H1 (cell line): Measurements from ENCODE around the gene KDELR1. TPM values are rescaled to one million over a fixed set of nuclear protein-coding genes. Genes with fewer than 3 reads are reported as not detected.

Source experiments
- CTCF ChIA-PET: fragments of 300-600 bp; sonication (Branson Sonifier 250); formaldehyde crosslinking; loops from one replicate; lab custom pipeline; 2021; ENCODE audit not compliant: partially characterized antibody; lab: Charles Lee
- POLR2A ChIA-PET: fragments of 300-600 bp; sonication (Branson Sonifier 250); formaldehyde crosslinking; loops from one replicate; lab custom pipeline; 2021; ENCODE audit warnings: inconsistent platforms; ENCODE audit not compliant: partially characterized antibody; lab: Charles Lee
- DNase-seq, 2 experiments: peaks; one replicate each; pipeline versions ENCODE4 v3.0.0 to v3.0.0-alpha.2; 2010 to 2022; ENCODE audit warnings: low spot score in 2 of 2, low read depth in 1 of 2, mixed read lengths in 1 of 2
- FAIRE-seq: peaks from 2 replicates; lab custom pipeline; 2011; peaks lifted over from hg19 to GRCh38; lab: Jason Lieb, UNC
- H2AFZ ChIP-seq: 2 replicates; pipeline ENCODE4 v1.8.1; 2012; ENCODE audit warnings: low read length, inconsistent platforms
- H2AK5ac ChIP-seq: 2 replicates; pipeline ENCODE4 v1.6.1; 2013; ENCODE audit warnings: low read depth, low read length
- H2BK120ac ChIP-seq: replicated peaks from 2 replicates; pipeline ENCODE3; 2013; ENCODE audit warnings: low read depth, low read length, inconsistent platforms
- H2BK12ac ChIP-seq: 2 replicates; pipeline ENCODE4 v1.6.1; 2013; ENCODE audit warnings: low read depth, low read length
- H2BK15ac ChIP-seq: 2 replicates; pipeline ENCODE4 v1.6.1; 2013; ENCODE audit warnings: low read length
- H2BK20ac ChIP-seq: 2 replicates; pipeline ENCODE4 v1.6.1; 2013; ENCODE audit warnings: low read length
- H2BK5ac ChIP-seq: 2 replicates; pipeline ENCODE4 v1.6.1; 2013; ENCODE audit warnings: low read depth, low read length
- H3K14ac ChIP-seq: 2 replicates; pipeline ENCODE4 v1.6.1; 2013; ENCODE audit warnings: inconsistent platforms; ENCODE audit not compliant: insufficient read length
- H3K18ac ChIP-seq: 2 replicates; pipeline ENCODE4 v1.6.1; 2013; ENCODE audit warnings: low read length; ENCODE audit errors: extremely low read depth
- H3K23ac ChIP-seq: 2 replicates; pipeline ENCODE4 v1.6.1; 2013; ENCODE audit warnings: inconsistent platforms; ENCODE audit not compliant: insufficient read length
- H3K23me2 ChIP-seq: 2 replicates; pipeline ENCODE4 v1.6.1; 2013; ENCODE audit warnings: low read depth, low read length
- H3K27ac ChIP-seq: 2 replicates; pipeline ENCODE4 v1.6.1; 2011; ENCODE audit warnings: low read depth, low read length, inconsistent platforms
- H3K27me3 ChIP-seq, 4 experiments: replicated peaks in 1 of 4; 1 replicate in 1 of 4; 2 replicates in 3 of 4; pipeline versions ENCODE4 v1.6.1 to v1.8.1; 2011 to 2013; ENCODE audit warnings: low read length in 3 of 4, mild to moderate bottlenecking in 3 of 4, inconsistent platforms in 2 of 4, mixed read lengths in 2 of 4, moderate library complexity in 1 of 4; ENCODE audit not compliant: control insufficient read depth in 3 of 4, insufficient read depth in 3 of 4; ENCODE audit errors: extremely low read depth in 1 of 4
- H3K36me3 ChIP-seq, 4 experiments: 2 replicates each; pipeline versions ENCODE4 v1.6.1 to v1.8.1; 2011 to 2013; ENCODE audit warnings: mild to moderate bottlenecking in 4 of 4, low read length in 3 of 4, moderate library complexity in 2 of 4, control low read depth in 1 of 4, inconsistent platforms in 1 of 4; ENCODE audit not compliant: insufficient read depth in 4 of 4, control insufficient read depth in 2 of 4
- H3K4ac ChIP-seq: replicated peaks from 2 replicates; pipeline ENCODE3; 2013; ENCODE audit warnings: low read length, low read depth, mixed read lengths, inconsistent platforms; ENCODE audit not compliant: insufficient read length
- H3K4me1 ChIP-seq, 4 experiments: replicated peaks in 1 of 4; 1 replicate in 1 of 4; 2 replicates in 3 of 4; pipeline versions ENCODE4 v1.6.1 to v1.8.1; 2011 to 2013; ENCODE audit warnings: low read length in 3 of 4, inconsistent platforms in 2 of 4, mixed read lengths in 1 of 4; ENCODE audit not compliant: insufficient read depth in 4 of 4, control insufficient read depth in 3 of 4
- H3K4me2 ChIP-seq, 2 experiments: 2 replicates each; pipeline versions ENCODE4 v1.6.1 to v1.8.1; 2011 to 2013; ENCODE audit warnings: low read depth in 2 of 2, low read length in 2 of 2, control low read depth in 1 of 2, inconsistent platforms in 1 of 2, mild to moderate bottlenecking in 1 of 2; ENCODE audit not compliant: insufficient read depth in 1 of 2
- H3K4me3 ChIP-seq, 4 experiments: fragments of 200-600, 300-600 bp in 1 of 4; sonication (generic), shearing (Covaris generic), sonication (Bioruptor Twin) in 1 of 4; 2 replicates each; pipeline versions ENCODE4 v1.5.1 to v1.8.1; 2011 to 2016; ENCODE audit warnings: low read length in 4 of 4, low read depth in 3 of 4, control low read depth in 2 of 4, inconsistent platforms in 2 of 4, mild to moderate bottlenecking in 2 of 4, mixed read lengths in 1 of 4, moderate library complexity in 1 of 4; ENCODE audit not compliant: insufficient read depth in 2 of 4; ENCODE audit errors: extremely low read depth in 1 of 4
- H3K56ac ChIP-seq: replicated peaks from 2 replicates; pipeline ENCODE3; 2013; ENCODE audit warnings: low read depth, mild to moderate bottlenecking, mixed read lengths, low read length, inconsistent platforms; ENCODE audit not compliant: insufficient read length
- H3K79me1 ChIP-seq: 2 replicates; pipeline ENCODE4 v1.6.1; 2013; ENCODE audit warnings: low read depth, low read length, control low read depth
- H3K79me2 ChIP-seq, 2 experiments: 2 replicates each; pipeline versions ENCODE4 v1.6.1 to v1.8.1; 2012 to 2013; ENCODE audit warnings: low read length in 2 of 2, mild to moderate bottlenecking in 2 of 2, inconsistent platforms in 1 of 2; ENCODE audit not compliant: insufficient read depth in 2 of 2, control insufficient read depth in 1 of 2
- H3K9ac ChIP-seq, 4 experiments: replicated peaks in 1 of 4; 1 replicate in 1 of 4; 2 replicates in 3 of 4; pipeline versions ENCODE4 v1.6.1 to v1.8.1; 2011 to 2013; ENCODE audit warnings: low read depth in 3 of 4, low read length in 3 of 4, control low read depth in 2 of 4, mild to moderate bottlenecking in 2 of 4, moderate library complexity in 2 of 4, inconsistent platforms in 1 of 4; ENCODE audit errors: extremely low read depth in 1 of 4
- H3K9me3 ChIP-seq, 2 experiments: 2 replicates each; pipeline versions ENCODE4 v1.6.1 to v1.8.1; 2012 to 2013; ENCODE audit warnings: mild to moderate bottlenecking in 2 of 2, moderate library complexity in 2 of 2, control low read depth in 1 of 2, inconsistent platforms in 1 of 2, low read depth in 1 of 2, low read length in 1 of 2, mixed read lengths in 1 of 2; ENCODE audit not compliant: insufficient read depth in 2 of 2
- H4K20me1 ChIP-seq, 2 experiments: replicated peaks in 1 of 2; 2 replicates each; pipeline versions ENCODE3 to v1.8.1; 2011 to 2013; ENCODE audit warnings: inconsistent platforms in 2 of 2, low read length in 2 of 2, mild to moderate bottlenecking in 1 of 2; ENCODE audit not compliant: insufficient read depth in 2 of 2, control insufficient read depth in 1 of 2
- H4K5ac ChIP-seq: 2 replicates; pipeline ENCODE4 v1.6.1; 2013; ENCODE audit warnings: low read length, low read depth, mixed read lengths, inconsistent platforms; ENCODE audit not compliant: insufficient read length
- H4K8ac ChIP-seq: 2 replicates; pipeline ENCODE4 v1.8.0; 2013; ENCODE audit warnings: mild to moderate bottlenecking, moderate library complexity, low read length, inconsistent platforms; ENCODE audit not compliant: insufficient read depth; ENCODE audit errors: extremely low read depth
- H4K91ac ChIP-seq: replicated peaks from 2 replicates; pipeline ENCODE3; 2013; ENCODE audit warnings: low read length, mixed read lengths, inconsistent platforms; ENCODE audit not compliant: insufficient read length
- EGR1 ChIP-seq: IDR thresholded peaks from 2 replicates; pipeline ENCODE4 v1.6.1; 2011; ENCODE audit warnings: low read depth, low read length, borderline replicate concordance
- PHF8 ChIP-seq: fragments of 200-600 bp; sonication (generic); conservative IDR thresholded peaks from 2 replicates; pipeline ENCODE4 v1.7.1; 2012; ENCODE audit warnings: low read depth, mild to moderate bottlenecking, inconsistent platforms, low read length, moderate library complexity
- POLR2A ChIP-seq, 2 experiments: IDR thresholded peaks; 1 replicate in 1 of 2; 2 replicates in 1 of 2; pipeline ENCODE4 v1.6.1; 2011; ENCODE audit warnings: low read depth in 2 of 2, low read length in 2 of 2, mild to moderate bottlenecking in 2 of 2; ENCODE audit errors: control extremely low read depth in 1 of 2
- POLR2AphosphoS5 ChIP-seq: IDR thresholded peaks from 2 replicates; pipeline ENCODE4 v1.6.1; 2011; ENCODE audit warnings: low read depth, low read length
- POU5F1 ChIP-seq: IDR thresholded peaks from 2 replicates; pipeline ENCODE4 v1.6.1; 2011; ENCODE audit warnings: low read depth, mild to moderate bottlenecking, low read length, moderate library complexity
- SAP30 ChIP-seq: fragments of 300-600 bp; sonication (generic); IDR thresholded peaks from 2 replicates; pipeline ENCODE4 v1.7.1; 2012; ENCODE audit warnings: low read length, moderate library complexity, mild to moderate bottlenecking, inconsistent platforms; ENCODE audit not compliant: insufficient read depth, insufficient replicate concordance
- SRF ChIP-seq: IDR thresholded peaks from 2 replicates; pipeline ENCODE4 v1.6.1; 2011; ENCODE audit warnings: mild to moderate bottlenecking, low read depth, low read length, moderate library complexity
- TAF7 ChIP-seq: optimal IDR thresholded peaks from 2 replicates; pipeline ENCODE3; 2011; ENCODE audit warnings: low read depth, mild to moderate bottlenecking, inconsistent platforms, low read length, moderate library complexity, borderline replicate concordance
- TEAD4 ChIP-seq: IDR thresholded peaks from 2 replicates; pipeline ENCODE4 v1.6.1; 2012; ENCODE audit warnings: low read depth, low read length, inconsistent platforms, mixed read lengths
- YY1 ChIP-seq: IDR thresholded peaks from 2 replicates; pipeline ENCODE4 v1.6.1; 2011; ENCODE audit warnings: low read depth, mild to moderate bottlenecking, low read length
- WGBS, 2 experiments: shearing (Covaris generic) in 1 of 2; methylation state at CpG; one replicate each; pipeline versions ENCODE4 v1.1.6 to v1.1.7; 2013 to 2015; ENCODE audit warnings: low lambda C conversion rate in 2 of 2, mixed read lengths in 2 of 2, inconsistent platforms in 1 of 2, low coverage in 1 of 2, missing lambda C conversion rate in 1 of 2; ENCODE audit not compliant: insufficient replicate concordance in 2 of 2, insufficient coverage in 1 of 2, insufficient read length in 1 of 2; ENCODE audit errors: extremely low coverage in 1 of 2, missing lambda C conversion rate in 1 of 2; 5-methylcytosine and 5-hydroxymethylcytosine counted together
- polyA plus RNA-seq, 7 experiments: library from polyadenylated mRNA; depleted of rRNA in 3 of 7; stranded (reverse) in 5 of 7; unstranded in 2 of 7; fragments of >200 nt in 5 of 7; fragments of 200-250 nt in 2 of 7; gene quantifications; 1 replicate in 5 of 7; 2 replicates in 1 of 7; 4 replicates in 1 of 7; pipeline versions ENCODE4 v1.2.1 to v1.2.3, GENCODE V29; 2011 to 2013; ENCODE audit warnings: missing spikeins in 2 of 7, mixed read lengths in 2 of 7
- total RNA-seq: library from RNA; stranded (reverse); fragmentation: NEBNext Ultra II Directional; extraction: Animal tissue kit (Norgen Biotek cat#: 25700); gene quantifications from 2 replicates; pipeline ENCODE4 v1.2.1, GENCODE V29; 2021
- TF ChIP-seq, protein P1 (sequence below): IDR thresholded peaks from 2 replicates; pipeline ENCODE4 v1.6.1; 2011; ENCODE audit warnings: low read depth, mild to moderate bottlenecking, low read length; ENCODE audit not compliant: insufficient read depth

The KDELR1 gene
- total and polyA plus RNA-seq, 2 of the 8 experiments (the other 6 are each of a cell fraction or from before 2014, with no cell fraction given), result 225 to 231 TPM

DNA sequence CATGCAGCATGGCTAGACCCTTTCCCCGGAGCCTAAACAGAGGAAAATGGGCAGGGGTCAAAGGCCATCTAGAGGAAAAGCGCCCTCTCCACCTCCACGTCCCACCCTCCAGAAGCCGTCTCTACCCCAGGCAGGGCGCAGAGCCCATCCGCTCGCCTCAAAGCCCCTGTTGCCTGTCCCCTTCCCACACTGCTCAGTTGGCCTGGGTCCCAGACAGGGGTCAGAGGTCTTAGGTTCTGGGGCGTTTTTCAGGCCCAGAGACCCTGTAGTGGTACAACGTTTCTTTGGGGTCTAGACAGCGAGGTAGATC is 27.9 kb downstream of the KDELR1 start:
- Histone ChIP-seq H3K23ac (no peak overlapping the region), H2BK12ac (peak overlapping the region; percentile 87), H3K27me3 (peaks cover 0 to 10% (median 2%) of the 10 kb centered on the region in 4 experiments; a peak in 2 of 7 replicates), H3K23me2 (peaks cover 7% of the 10 kb centered on the region), H2AFZ (no peak overlapping the region), H3K4me1 (peaks cover 0 to 5% (median 4%) of the 10 kb centered on the region in 4 experiments; a peak in 4 of 7 replicates), H3K4me2 (peak overlapping the region; percentile 77 to 97), H3K79me2 (no peaks in the 10 kb centered on the region), H4K5ac (peak overlapping the region; percentile 71), H2AK5ac (peak overlapping the region; percentile 84; the same call in 1 of the 2 replicates), H4K20me1 (no peaks in the 10 kb centered on the region), H3K27ac (peak overlapping the region; percentile 80), H3K36me3 (no peaks in the 10 kb centered on the region), H2BK15ac (no peak overlapping the region), H3K4ac (peak overlapping the region; percentile 58), H4K91ac (peak overlapping the region; percentile 77), H3K9me3 (no peaks in the 10 kb centered on the region), H3K4me3 (peak overlapping the region; percentile 44 to 90 (median 72)), H3K9ac (peak overlapping the region; percentile 71 to 91 (median 82)), H2BK5ac (peak overlapping the region; percentile 92), H2BK20ac (no peak overlapping the region), H3K14ac (no peak overlapping the region), H2BK120ac (peak overlapping the region; percentile 18), H4K8ac (peak overlapping the region; percentile 91), H3K18ac (peak overlapping the region; percentile 96), H3K79me1 (no peaks in the 10 kb centered on the region), H3K56ac (peak overlapping the region; percentile 88)
- TF ChIP-seq EGR1 (no peak), POU5F1 (no peak), POLR2AphosphoS5 (no peak), YY1 (no peak), TAF7 (peak; percentile 40), TEAD4 (no peak), POLR2A (IDR thresholded peaks at IDR 0.05; ENCODE audit: control extremely low read depth in 1 of 2, low read depth in 2 of 2, low read length in 2 of 2) (peak in 1 of 2 experiments; percentile 70; a peak in 1 of 3 replicates), SAP30 (peak; percentile 63), PHF8 (peak; percentile 29; the same call in 1 of the 2 replicates), SRF (no peak)
- TF ChIP-seq, protein P1, sequence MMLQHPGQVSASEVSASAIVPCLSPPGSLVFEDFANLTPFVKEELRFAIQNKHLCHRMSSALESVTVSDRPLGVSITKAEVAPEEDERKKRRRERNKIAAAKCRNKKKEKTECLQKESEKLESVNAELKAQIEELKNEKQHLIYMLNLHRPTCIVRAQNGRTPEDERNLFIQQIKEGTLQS, result no peak
- ChIA-PET CTCF (interaction anchor here (0.9 to 2.6 kb wide), 10 partner anchors 9 to 106 kb away, joined by 3 to 12 read pairs (median 4); partner anchors contain the start of gene KDELR1), POLR2A (interaction anchor here (0.8 to 3.1 kb wide), 15 partner anchors 9 to 116 kb away, joined by 3 to 27 read pairs (median 5); partner anchors contain the start of genes GRIN2D, GRWD1 and KDELR1)
- WGBS, 2 experiments, result 6% methylated on average over 7 of the region's 10 CpGs; no CpG with 5 or more reads in 1 of the 2 experiments
- DNase-seq (no peak), FAIRE-seq (no peak)
